Amniotic stem cell (primary cell): ENCODE data around the gene BHLHE40.

Experiments
- DNase-seq: peaks from one replicate; lab custom pipeline; 2025; lab: John Stamatoyannopoulos, UW

The BHLHE40 gene

DNA sequence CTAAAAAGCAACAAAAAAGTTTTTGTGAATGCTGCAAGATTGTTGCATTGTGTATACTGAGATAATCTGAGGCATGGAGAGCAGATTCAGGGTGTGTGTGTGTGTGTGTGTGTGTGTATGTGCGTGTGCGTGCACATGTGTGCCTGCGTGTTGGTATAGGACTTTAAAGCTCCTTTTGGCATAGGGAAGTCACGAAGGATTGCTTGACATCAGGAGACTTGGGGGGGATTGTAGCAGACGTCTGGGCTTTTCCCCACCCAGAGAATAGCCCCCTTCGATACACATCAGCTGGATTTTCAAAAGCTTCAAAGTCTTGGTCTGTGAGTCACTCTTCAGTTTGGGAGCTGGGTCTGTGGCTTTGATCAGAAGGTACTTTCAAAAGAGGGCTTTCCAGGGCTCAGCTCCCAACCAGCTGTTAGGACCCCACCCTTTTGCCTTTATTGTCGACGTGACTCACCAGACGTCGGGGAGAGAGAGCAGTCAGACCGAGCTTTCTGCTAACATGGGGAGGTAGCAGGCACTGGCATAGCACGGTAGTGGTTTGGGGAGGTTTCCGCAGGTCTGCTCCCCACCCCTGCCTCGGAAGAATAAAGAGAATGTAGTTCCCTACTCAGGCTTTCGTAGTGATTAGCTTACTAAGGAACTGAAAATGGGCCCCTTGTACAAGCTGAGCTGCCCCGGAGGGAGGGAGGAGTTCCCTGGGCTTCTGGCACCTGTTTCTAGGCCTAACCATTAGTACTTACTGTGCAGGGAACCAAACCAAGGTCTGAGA lies 4.7 kb downstream of the BHLHE40 start:
- peak; percentile 41 for DNase-seq

DNA sequence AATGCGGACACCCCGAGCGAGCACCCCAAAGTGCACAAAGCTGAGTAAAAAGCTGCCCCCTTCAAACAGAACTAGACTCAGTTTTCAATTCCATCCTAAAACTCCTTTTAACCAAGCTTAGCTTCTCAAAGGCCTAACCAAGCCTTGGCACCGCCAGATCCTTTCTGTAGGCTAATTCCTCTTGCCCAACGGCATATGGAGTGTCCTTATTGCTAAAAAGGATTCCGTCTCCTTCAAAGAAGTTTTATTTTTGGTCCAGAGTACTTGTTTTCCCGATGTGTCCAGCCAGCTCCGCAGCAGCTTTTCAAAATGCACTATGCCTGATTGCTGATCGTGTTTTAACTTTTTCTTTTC lies 5.3 kb downstream of the BHLHE40 start:
- no peak for DNase-seq

DNA sequence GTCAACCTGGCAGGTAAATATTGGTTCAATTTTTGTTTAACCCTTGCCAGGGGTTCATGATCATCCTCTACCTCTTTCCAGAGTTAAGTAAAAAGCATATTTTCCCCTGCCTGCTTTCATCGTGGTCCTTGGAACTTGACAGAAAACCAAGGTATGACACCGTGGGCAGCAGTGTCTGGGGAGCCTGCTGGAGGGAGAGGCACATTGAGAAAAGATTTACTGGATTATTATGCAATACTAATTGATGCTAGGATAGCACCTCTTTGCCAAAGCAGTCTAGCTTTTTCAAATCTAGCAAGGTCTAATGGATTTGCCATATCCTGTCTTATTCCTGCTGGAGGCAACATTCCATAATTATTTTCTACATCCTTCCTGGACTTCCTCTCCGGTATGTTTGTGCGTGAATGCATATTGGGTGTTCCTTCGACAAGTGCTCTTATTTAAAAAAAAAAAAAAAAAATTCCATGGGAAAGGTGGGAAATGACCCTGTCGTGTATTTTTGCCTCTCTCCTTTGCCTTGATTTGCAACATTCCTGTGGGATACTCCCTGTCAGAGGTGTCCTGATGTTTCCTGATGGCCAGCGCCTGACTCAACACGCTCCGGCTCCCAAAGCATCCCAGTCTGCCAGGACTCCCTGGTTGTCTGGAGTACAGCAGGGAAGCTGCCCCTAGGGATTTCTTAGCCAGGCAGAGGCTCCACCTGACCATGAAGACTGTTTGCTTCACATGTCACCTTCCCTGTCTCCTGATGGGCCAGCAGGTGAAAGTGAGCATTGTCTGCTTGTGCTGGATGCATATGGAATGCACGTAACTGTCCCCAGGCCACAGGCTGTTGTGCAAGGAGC lies 6.3 kb downstream of the BHLHE40 start:
- no peak for DNase-seq

DNA sequence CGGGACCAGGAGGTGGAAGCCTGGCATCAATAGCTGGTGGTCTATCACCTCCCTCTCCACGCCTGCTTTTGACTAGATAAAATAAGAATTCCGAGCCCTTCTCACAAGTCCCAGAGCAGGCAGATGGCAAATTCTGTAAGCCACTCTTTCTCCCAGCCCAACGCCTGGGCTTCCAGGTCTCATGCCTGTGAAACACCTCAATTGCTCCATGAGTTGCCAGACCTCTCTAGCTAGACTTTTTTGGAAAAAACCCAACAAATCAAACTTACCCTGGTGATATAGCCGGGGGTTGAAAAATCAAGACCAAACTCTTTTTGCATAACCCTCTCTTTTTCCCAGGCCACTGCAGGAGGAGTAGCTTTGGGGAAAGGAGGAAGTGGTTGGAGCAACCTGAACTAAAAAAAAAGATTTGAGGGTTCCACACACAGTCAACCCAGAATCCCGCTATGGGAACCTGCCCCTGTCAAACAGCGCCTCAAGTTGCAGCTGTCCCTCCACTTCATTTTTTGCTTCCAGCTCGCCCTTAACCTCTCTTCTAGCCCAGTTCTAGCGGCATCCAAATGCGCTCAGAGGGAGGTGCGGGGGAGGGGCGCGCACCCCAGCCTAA lies 7.0 kb downstream of the BHLHE40 start:
- DNase-seq, result no peak

DNA sequence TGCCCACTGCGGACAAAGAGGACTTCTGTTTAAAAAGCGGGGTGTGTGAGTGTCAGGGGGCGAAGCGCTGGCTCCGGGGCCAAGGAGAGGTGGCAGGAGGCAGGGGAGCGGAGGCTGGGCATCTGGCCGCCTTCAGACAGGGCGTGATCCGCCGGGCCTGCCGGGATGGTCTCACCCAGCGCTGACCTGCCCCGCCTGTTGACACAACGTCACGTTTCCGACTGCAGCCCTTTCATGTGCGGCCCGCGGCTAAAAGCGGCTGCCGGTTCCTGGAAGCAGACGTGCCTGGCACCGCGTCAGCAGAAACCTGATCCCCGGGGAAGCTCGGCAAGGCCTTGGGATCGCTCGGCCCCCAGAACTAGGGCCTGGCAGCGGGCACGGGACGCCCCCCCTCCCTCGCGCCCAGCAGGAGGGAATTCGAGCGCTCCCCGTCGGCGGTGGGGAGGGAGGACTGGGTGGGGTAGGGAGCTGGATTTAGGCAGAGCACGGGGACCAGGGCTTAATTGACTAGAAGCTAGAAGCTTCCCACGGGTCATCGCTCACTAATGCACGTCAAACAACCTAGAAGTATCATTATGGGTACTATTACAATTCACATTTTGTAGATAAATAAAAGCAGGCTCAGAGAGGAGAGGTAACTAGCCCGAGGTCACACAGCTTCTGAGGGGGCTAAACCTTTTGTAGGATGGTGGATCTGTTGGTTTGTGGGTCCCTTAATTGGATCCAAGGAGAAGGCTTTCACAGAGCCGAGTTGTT lies 7.7 kb downstream of the BHLHE40 start:
- peak; percentile 88 for DNase-seq

DNA sequence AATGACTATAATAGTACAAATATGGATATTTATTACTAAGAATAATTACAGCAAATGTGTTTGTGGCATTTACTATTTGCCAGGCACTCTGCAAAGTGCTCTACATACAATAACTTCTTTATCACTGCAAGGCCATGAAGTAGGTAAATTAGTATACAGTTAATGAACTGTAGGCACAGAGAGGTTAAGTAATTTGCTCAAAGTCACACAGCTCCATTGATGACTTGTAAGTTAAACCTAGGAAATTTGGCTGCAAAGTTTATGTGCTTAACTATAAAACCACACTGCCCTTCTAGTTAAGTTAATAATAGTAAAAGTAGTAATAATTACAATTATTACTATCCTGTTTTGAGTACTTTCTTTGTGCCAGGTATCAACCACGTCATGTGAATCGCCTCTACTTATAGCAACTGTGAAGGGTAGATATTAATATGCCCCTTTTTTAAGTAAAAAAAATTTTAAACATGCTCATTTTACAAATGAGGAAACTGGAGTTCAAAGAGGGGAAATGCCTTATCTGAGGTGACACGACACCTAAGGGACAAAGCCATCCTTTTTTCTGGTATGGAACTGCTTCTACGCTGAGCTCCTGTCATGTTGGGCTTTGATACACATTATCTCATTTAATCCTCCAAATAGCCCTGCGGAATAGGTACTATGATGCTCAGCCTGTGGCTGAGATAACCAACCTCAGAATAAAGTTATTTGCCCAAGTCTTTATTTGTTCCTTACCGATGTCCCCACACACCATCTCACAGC lies 8.5 kb downstream of the BHLHE40 start:
- DNase-seq, result no peak

DNA sequence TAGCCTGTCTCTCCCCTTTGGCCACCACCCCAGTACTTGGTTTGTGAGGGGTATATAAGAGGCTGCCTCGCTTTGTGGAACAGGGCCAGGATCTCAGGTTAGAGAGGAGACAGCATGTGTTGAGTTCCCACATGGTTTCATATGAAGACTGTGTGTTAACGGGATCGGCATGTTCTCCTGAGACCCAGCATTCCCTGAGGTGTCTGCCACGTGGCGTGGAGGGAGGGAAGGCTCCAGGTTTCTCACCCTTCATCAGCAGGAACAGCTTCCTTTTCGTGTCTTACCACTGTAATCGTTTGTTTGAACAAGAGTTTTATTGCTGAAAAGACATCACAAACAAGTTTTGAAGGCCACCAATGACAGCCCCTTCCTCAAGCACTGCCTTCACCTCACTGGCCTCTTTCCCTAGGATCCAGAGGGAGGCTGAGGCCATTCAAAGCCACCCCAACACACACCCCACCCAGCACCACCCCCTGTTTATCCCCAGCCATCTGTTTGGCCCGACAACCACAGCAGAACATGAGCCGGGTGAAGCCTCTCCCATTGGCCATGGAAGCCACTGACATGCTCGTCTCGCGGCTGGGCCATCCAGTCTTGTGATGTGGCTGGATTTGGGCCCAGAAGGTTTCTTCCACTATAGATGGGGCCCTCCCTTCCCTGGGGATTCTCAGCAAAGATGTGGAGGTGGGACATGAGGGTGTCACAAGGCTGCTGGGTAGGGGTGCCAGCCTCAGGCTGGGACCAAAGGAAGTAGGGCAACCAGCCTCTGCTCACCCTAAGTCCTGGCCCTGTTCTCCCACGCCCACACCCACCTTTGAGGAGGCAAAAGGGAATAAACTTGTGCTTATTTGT lies 10.0 kb downstream of the BHLHE40 start:
- DNase-seq, result no peak

DNA sequence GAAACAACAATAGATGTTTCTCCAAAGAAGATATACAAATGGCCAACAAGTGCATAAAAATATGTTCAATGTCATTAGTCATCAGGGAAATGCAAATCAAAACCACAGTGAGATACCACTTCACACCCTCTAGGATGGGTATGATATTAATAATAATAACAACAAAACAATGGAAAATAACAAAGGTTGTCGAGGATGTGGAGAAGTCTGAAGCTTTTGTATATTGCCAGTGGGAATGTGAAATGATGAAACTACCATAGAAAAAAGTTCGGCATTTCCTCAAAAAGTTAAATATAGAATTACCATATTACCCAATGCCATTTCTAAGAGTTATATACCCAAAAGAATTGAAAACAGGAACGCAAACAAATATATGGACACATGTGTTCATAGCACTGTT lies 10.8 kb downstream of the BHLHE40 start:
- DNase-seq, result no peak

DNA sequence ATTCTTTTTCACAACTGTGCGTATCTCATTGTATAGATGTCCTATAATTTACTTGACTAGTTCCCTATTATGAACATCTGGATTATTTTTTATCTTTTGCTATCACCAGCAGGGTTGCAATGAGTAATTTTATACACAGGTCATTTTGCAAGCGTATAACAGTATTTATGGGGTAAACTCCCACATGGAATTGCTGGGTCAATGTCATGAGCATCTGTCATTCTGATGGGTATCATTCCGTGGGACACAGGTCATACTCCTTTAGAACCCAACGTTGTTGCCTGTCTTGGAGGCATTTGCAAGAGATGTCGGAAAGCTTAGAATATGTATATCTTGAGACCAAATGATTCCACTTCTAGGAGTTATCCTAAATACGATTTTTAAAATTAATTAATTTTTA lies 12.9 kb downstream of the BHLHE40 start:
- no peak for DNase-seq

DNA sequence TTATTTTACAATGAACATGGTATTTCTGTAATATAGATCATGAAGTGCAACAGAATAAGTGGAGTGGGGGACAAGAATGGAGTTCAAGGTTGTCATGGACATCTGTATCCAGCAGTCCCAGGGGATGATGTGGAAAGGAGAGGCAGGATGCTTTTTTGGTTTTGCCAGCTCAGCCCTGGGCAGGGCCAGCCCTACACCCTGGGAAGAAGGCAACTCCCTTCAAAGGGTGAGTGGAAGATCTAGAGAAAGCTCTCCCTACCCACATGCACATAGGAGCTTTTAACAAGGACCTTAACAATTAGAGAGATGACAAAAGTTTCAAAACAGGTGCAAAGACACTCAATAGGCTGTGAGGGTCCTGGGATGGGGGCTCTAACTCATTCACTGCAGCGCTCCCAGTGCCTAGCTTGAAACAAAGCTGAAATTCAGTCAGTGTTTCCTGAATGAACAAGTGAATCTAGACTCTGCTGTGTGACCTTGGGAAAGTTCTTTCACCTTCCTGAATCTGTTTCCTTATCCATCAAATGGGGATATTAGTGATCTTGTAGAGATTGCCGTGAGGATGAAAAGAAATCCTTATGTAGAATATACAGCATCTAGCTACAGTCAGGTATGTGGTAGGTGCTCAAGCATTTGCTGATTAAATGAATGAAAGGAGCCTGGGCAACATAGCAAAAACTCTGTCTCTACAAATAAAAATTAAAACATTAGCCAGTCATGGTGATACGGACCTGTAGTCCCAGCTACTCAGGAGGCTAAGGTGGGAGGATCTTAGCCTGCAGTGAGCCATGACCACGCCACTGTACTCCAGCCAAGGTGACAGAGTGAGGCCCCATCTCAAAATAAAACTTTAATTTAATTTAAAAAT lies 14.3 kb downstream of the BHLHE40 start:
- DNase-seq, result no peak

DNA sequence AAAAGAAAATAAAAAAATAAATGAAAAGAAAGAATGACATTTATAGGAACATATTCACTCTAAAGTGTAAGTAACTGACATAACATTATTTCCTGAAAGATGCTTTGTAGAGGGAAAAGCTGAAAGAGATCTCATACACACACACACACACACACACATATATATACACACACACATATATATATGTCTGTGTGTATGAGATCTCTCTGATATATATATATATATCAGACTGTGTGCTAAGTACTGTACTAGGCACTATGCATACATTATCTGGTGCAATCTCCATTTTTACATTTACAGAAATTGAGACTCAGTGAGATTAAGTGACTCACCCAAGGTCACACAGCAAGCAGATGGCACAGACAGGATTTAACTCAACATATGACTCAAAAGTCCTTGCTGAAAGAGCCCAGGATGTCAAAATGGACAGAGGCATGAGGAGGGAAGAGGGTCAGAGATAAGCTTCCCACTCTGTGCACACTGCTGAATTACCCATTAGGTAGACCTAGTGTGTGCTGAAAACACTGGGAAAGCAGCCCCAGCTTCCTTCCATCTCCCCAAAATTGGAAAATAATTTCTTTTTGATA lies 15.0 kb downstream of the BHLHE40 start:
- DNase-seq, result no peak

DNA sequence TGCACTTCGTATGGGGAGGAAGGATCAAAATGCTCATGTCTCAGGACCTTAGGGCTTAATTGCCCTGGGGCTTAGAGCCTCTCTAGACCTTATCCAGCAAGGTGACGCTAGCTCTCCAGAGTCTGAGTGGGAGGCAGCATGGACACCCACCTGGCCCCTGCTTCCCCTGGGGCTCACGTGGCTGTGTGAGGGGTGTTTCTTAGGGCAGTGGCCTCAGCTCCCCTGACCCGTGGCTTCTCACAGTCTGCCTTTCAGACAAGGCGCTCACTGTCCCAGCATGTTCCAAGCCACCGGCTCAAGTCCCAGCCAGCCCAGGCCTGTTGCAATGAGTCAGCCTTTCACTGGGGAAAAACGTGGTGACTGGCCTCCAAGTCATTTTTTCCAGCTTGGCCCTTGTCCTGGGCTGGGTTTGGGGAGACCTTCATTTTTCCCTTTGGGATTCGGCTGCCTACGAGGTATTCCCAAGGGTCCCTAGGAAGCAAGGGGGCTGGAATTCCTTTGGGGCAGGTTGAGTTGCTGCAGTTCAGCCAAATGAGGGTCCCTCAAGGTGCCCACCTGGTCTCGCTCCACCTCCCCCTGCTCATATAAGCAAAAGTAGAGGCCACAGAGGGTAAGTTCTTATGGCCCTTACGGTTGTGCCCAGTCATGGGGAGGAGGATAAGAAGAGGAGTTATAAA lies 15.7 kb downstream of the BHLHE40 start:
- DNase-seq, result peak; percentile 62

DNA sequence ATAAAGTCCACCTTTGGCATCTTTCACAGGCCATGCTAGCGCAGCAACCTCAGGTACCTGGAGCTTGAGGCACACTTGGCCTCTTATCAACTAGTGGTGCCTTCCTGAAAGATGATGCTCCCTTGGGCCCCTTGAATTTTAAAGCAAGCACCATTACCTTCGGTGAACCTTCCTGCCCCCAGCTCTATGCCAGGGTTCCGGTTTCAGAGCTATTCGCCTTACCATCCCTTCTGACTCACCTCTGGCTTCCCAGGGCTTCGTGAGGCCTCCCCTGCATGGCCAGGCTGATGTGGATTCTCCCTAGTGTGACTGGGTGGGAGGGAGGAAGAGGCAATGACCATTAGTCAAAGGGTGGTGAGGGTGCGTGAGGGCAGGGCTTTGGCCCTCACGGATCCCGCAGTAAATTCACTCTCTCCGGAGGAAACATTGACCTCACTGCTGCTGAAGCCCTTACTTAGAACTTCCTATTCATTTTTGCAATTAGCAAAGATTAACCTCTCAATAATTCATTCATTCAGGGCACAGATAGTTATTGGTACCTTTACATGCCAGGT lies 16.3 kb downstream of the BHLHE40 start:
- DNase-seq, result peak; percentile 15

DNA sequence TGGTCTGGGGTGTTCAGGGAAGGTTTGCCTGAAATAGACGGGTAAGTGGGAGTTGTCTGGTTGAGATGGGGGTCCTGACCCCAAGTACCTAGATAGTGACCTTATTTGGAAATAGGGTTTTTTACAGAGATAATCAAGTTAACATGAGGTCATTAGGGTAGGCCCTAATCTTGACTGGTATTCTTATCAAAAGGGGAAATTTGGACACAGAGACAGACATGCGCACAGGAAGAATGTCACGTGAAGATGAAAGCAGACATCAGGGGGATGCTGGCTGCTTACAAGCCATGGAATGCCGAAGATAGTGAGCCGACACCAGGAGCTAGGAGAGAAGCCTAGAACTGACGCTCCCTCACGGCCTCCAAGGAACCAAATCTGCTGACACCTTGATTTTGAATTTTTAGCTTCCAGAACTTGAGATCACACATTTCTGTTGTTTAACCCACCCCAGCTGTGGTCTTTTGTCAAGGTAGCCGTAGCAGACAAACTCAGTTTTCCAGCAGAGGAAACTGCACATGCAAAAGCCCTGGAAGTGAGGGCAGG lies 17.1 kb downstream of the BHLHE40 start:
- DNase-seq, result no peak

DNA sequence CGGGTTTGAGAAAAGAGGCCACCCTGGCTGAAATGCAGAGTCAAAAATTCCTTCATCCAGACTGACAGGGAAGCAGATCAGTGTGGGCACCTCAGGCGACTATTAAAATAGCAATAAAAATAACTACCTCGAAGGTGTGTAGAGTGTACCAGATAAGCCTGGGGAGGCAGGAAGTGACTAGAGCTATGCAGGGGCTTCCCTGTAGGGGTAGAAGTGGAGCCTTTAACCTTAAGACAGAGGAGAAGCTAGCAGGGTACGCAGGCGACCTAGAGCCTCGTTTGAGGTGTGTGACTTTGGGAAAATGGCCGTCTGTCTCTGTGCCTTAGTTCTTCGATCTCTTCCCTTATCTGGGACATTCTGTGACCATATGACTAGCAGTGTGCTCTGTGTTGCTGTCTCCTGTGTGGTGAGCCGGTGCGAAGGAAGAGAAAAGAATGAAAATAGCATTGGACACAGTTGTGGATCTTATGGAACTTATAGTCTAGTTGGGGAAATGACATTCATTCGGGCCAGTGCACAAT lies 17.6 kb downstream of the BHLHE40 start:
- no peak for DNase-seq

DNA sequence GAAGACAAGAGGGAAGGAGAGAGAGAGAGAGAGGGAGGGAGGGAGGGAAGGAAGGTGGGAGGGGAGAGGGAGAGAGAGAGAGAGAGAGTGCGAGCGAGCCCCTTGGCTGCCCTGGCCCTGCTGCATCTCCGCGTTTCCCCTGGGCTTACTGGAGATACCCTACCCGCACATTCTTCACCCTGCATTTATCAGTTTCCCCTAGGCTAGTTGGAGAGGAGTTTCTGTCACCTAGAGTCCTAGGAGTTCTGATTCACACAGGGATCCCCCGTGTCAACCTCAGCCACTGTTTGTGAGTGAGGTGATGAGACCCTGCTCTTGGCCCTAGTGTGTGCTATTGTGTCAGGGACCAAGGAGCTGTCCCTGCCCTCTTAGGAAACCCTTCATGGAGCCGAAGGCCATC lies 18.7 kb downstream of the BHLHE40 start:
- no peak for DNase-seq

DNA sequence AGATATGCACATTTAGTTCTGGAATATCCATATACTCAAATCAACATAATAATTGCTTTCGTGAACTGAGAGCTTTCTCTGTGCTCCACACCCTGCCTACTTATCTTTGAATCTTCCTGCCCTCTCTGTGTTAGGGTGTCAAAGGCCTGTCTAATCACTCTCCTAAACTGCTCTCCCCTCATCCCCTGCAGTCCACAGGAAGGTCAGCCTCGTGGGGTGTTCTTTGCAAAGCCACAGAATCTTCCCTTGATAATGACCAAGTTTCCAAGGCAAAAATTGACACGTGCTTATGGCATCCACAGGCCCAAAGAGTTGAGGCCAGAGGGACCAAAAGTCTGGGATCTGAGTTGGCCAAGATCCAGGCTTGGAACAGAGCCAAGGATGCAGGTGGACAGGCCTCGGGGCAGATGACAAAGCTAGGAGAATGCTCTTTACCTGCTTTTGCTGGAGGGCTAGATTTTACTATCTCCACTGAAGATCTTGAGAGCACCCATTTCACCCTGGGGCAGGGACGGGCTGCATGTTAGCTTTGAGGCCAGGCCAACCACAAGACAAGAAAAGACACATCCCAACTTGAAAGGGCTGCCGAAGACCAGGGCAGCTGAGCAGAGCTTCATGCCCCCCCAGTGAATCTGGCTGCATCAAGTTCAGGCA lies 20.4 kb downstream of the BHLHE40 start:
- no peak for DNase-seq
